NCI-H146 treated with DMSO at 0.1 percent for 48 hours (cell line): ENCODE data around the gene NSUN2.
"Not testable (repeated sequence)": the region's sequence is repeated elsewhere in the genome, so short reads cannot be mapped to it uniquely, and the experiment has no call there.

ENCODE experiments used
- DNase-seq: peaks from one replicate; lab custom pipeline; 2025; ENCODE audit not compliant: unreplicated experiment; lab: John Stamatoyannopoulos, UW

The NSUN2 gene

GRCh38 chr5:6584727-6585126 lies 48.1 kb downstream of the NSUN2 start:
- DNase-seq, result no peak

GRCh38 chr5:6584101-6584645 lies 48.7 kb downstream of the NSUN2 start:
- no peak for DNase-seq

- peak; percentile 21 for DNase-seq
Observed at GRCh38 chr5:6583049-6583880, 49.6 kb downstream of the NSUN2 start.

GRCh38 chr5:6582507-6583048 lies 50.3 kb downstream of the NSUN2 start:
- DNase-seq, result peak; percentile 64

GRCh38 chr5:6581559-6582426 lies 51.1 kb downstream of the NSUN2 start:
- no peak for DNase-seq

GRCh38 chr5:6581090-6581489 lies 51.8 kb downstream of the NSUN2 start:
- no peak for DNase-seq

- DNase-seq, result no peak
Observed at GRCh38 chr5:6579535-6579934, 53.3 kb downstream of the NSUN2 start.

GRCh38 chr5:6578676-6579343 lies 54.0 kb downstream of the NSUN2 start:
- no peak for DNase-seq

- peak; percentile 26 for DNase-seq
Observed at GRCh38 chr5:6576861-6577501, 55.9 kb downstream of the NSUN2 start.

- DNase-seq, result peak; percentile 55
Observed at GRCh38 chr5:6574537-6575245, 58.2 kb downstream of the NSUN2 start.

GRCh38 chr5:6574111-6574510 lies 58.7 kb downstream of the NSUN2 start:
- no peak for DNase-seq

- DNase-seq, result no peak
Observed at GRCh38 chr5:6573651-6574101, 59.2 kb downstream of the NSUN2 start.

GRCh38 chr5:6572825-6573380 lies 59.9 kb downstream of the NSUN2 start:
- DNase-seq, result no peak

GRCh38 chr5:6572086-6572824 lies 60.6 kb downstream of the NSUN2 start:
- no peak for DNase-seq

- not testable (repeated sequence) for DNase-seq
Observed at GRCh38 chr5:6571607-6572006, 61.2 kb downstream of the NSUN2 start.

GRCh38 chr5:6570530-6570929 lies 62.3 kb downstream of the NSUN2 start:
- DNase-seq, result no peak

- no peak for DNase-seq
Observed at GRCh38 chr5:6568889-6569288, 64.0 kb downstream of the NSUN2 start.

GRCh38 chr5:6568383-6568782 lies 64.5 kb downstream of the NSUN2 start:
- DNase-seq, result no peak

GRCh38 chr5:6567835-6568234 lies 65.0 kb downstream of the NSUN2 start:
- no peak for DNase-seq
